HG02798 (cell line): ENCODE measurements around the gene VPREB1.
"Not testable (repeated sequence)": the region's sequence is repeated elsewhere in the genome, so short reads cannot be mapped to it uniquely, and the experiment has no call there.

Source experiments
- ATAC-seq: cut with Tn5 transposase; IDR thresholded peaks from one replicate; pipeline ENCODE4 v1.9.1; 2021; ENCODE audit warnings: mild to moderate bottlenecking; ENCODE audit not compliant: unreplicated experiment, poor library complexity

VPREB1 gene

DNA sequence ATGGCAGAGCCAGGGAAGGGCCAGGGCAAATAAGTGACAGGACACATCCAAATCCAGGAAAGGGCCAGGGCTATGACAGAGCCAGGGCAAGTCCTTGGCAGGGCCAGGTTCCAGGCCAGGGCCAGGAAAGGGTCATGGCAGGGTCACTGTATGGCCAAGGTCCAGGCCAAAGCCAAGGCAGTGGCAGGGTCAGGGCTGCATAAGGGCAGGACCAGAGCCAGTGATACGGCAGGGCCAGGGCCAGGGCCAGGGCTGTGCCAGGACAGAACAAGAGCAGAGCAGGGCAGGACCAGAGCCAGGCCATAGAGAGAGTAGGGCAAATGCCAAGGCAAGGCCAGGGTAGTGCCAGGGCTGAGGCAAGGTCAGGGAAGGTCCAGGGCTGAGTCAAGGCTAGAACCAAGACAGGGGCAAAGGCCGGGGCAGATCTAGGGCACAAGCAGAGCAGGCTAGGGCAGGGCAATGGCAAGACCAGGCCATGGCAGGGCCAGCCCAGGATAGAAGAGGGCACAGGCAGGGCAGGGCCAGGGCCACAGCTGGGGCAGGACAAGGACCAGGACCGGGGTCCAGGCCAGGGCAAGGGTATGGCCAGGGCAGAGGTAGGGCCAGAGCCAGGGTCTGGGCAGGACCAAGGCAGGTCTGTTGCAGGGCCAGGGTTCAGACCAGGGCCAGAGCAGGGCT, 46.7 kb downstream of the VPREB1 start:
- ATAC-seq: not testable (repeated sequence)

DNA sequence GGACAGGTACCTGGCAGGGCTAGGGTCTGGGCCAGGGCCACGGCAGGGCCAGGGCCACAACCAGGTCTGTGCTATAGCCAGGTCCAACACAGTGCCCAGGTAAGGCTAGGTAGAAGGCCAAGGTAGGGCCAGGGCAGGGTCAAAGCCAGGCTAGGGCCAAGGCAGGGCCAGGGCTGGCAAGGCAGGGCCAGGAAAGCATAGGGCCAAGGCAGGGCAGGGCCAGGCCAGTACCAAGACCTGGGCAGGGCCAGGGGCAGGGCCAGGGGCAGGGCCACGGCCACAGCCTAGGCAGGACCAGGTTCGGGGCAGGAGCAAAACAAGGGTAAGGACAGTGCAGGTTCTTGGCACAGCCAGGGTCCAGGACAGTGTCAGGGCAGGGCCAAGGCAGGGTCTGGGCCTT, 48.1 kb downstream of the VPREB1 start:
- not testable (repeated sequence) for ATAC-seq

DNA sequence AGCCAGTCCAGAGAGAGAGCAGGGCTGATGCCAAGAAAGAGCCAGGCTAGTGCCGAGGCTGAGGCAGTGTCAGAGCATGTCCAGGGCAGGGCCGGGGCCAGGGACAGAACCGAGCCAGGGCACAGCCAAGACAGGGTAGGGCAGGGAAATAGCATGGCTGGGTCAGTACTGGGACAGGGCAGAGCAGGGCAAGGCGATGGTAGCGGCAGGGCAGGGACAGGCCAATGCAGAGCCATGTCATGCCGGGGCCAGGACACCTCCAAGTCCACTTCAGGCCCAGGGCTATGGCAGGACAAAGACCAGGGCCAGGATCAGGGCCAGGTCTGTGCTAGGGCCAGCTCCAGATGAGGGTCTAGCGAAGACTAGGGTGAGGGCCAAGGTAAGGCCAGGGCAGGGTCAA, 48.9 kb downstream of the VPREB1 start:
- ATAC-seq: not testable (repeated sequence)

DNA sequence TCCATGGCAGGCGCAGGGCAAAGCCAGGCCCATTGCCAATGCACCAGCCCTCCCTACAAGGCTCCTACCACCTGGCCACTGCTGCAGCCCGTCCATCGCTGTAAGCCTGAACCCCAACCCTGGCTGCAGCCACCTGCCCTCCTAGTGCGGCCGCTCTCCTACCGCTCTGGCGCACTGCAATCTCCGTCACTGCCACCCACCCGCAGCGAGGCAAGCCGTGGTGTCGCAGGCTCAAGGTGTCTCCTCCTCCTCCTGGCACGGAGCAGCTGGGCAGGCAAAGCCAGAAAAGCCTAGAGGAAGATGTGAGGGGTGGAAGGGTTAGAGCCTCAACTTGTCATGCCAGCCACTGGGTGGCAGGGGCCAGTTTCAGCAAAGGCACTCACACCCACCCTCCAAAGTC, 50.1 kb downstream of the VPREB1 start:
- ATAC-seq: not testable (repeated sequence)
